MCF 10A (cell line): Measurements from ENCODE around the gene NRBP1. TPM values are rescaled to one million over a fixed set of nuclear protein-coding genes. Genes with fewer than 3 reads are reported as not detected.

Experiments
- Bru-seq: library from RNA; stranded (reverse); fragments of 400-500 nt; gene quantifications from one replicate; lab custom pipeline; 2021; lab: Mats Ljungman, UMichigan
- BruChase-seq, 2 experiments: library from RNA; stranded (reverse); fragments of 400-500 nt; gene quantifications; one replicate each; lab custom pipeline; 2021; lab: Mats Ljungman, UMichigan
- BruUV-seq: library from RNA; stranded (reverse); fragments of 400-500 nt; replicated peaks from 2 replicates; lab custom pipeline; 2021; lab: Mats Ljungman, UMichigan
- CTCF ChIA-PET: fragments of 300-600 bp; sonication (Branson Sonifier 250); formaldehyde crosslinking; extraction: SDS; loops from one replicate; lab custom pipeline; 2021; ENCODE audit warnings: antibody characterized with exemption, inconsistent platforms; lab: Yijun Ruan, JAX
- POLR2A ChIA-PET: fragments of 300-600, 350-650 bp; sonication (Branson Sonifier 250); formaldehyde crosslinking; extraction: SDS; loops from one replicate; lab custom pipeline; 2020; ENCODE audit warnings: antibody characterized with exemption, inconsistent platforms; lab: Yijun Ruan, JAX
- DNase-seq: peaks from one replicate; pipeline ENCODE4 v3.0.0-alpha.2; 2018; ENCODE audit not compliant: unreplicated experiment
- H3K27ac Mint-ChIP-seq: one replicate; pipeline ENCODE4 v1.8.0; 2022; ENCODE audit warnings: mild to moderate bottlenecking, low read depth, mixed read lengths; ENCODE audit not compliant: unreplicated experiment
- H3K27me3 Mint-ChIP-seq: one replicate; pipeline ENCODE4 v1.8.0; 2022; ENCODE audit warnings: mixed read lengths; ENCODE audit not compliant: insufficient read depth, unreplicated experiment
- H3K36me3 Mint-ChIP-seq: one replicate; pipeline ENCODE4 v1.8.0; 2022; ENCODE audit warnings: mild to moderate bottlenecking, moderate library complexity, mixed read lengths; ENCODE audit not compliant: insufficient read depth, unreplicated experiment
- H3K4me1 Mint-ChIP-seq: one replicate; pipeline ENCODE4 v1.8.0; 2022; ENCODE audit warnings: mixed read lengths; ENCODE audit not compliant: insufficient read depth, unreplicated experiment
- H3K4me3 Mint-ChIP-seq: one replicate; pipeline ENCODE4 v1.8.0; 2022; ENCODE audit warnings: mild to moderate bottlenecking, moderate library complexity, mixed read lengths; ENCODE audit not compliant: unreplicated experiment
- H3K9me3 Mint-ChIP-seq: one replicate; pipeline ENCODE4 v1.8.0; 2022; ENCODE audit warnings: mixed read lengths; ENCODE audit not compliant: unreplicated experiment
- CTCF ChIP-seq: fragments of 200-600 bp; IDR thresholded peaks from one replicate; pipeline ENCODE4 v1.8.0; 2022; ENCODE audit warnings: antibody characterized with exemption, mild to moderate bottlenecking; ENCODE audit not compliant: unreplicated experiment
- intact Hi-C: fragments of 100-400 bp; cut with micrococcal nuclease; formaldehyde crosslinking; loops from 2 replicates; pipeline ENCODE4 v1.14.1; 2022
- long read RNA-seq: library from polyadenylated mRNA; stranded (forward); transcript quantifications from one replicate; pipeline ENCODE4 v2.0.0, GENCODE V29; 2022
- total RNA-seq: library from RNA; stranded (reverse); gene quantifications from 2 replicates; pipeline ENCODE4 v1.2.3, GENCODE V29; 2022

Gene NRBP1
- total RNA-seq, result 79.5 and 97.3 TPM in 2 replicates
- percentile 80 among the genes with signal in this experiment for Bru-seq, nascent RNA
- BruChase-seq, experiment 1, labeled RNA remaining after a 6-hour chase, result percentile 94 among the genes with signal in this experiment
- BruChase-seq, experiment 2, labeled RNA remaining after a 2-hour chase, result percentile 89 among the genes with signal in this experiment
- long read RNA-seq, transcript NRBP1-203 (18 exons, 2,163 nt), result major isoform, 12 of 215 reads
- long read RNA-seq, partial matches to known transcripts, result 181 of 215 reads
- long read RNA-seq, other reads (novel, unspliced or antisense), result 21 of 215 reads

GRCh38 chr2:27428213-27428977 is at the start of gene NRBP1:
Gene NRBP1, plus strand, starts transcription at chr2:27428631. Its CDS starts 4,643 bp downstream, at chr2:27433274.
- Mint-ChIP-seq H3K36me3 (peaks cover 42% of the 10 kb centered on the region), H3K4me1 (peaks cover 15% of the 10 kb centered on the region), H3K27me3 (no peaks in the 10 kb centered on the region), H3K9me3 (no peaks in the 10 kb centered on the region), H3K4me3 (peak within 1 kb of the TSS; percentile 94), H3K27ac (peak within 1 kb of the TSS; percentile 94)
- peak; percentile 87 for DNase-seq
- POLR2A ChIA-PET, result interaction anchor here (0.6 to 7.3 kb wide), 23 partner anchors 8 to 543 kb away, joined by 3 to 205 read pairs (median 4); partner anchors contain the start of genes CCDC121, GPN1, GTF3C2 and PPM1G
- CTCF ChIA-PET, result interaction anchor here (1.1 to 2.7 kb wide), 4 partner anchors 15 to 254 kb away, joined by 3 to 18 read pairs (median 6); partner anchors contain the start of gene PPM1G
- intact Hi-C loops, result loop anchor here (1.0 to 5.0 kb wide), 3 partner anchors 19 to 199 kb away; partner anchors contain the start of genes CCDC121, GPN1, PPM1G and ZNF512
- TF ChIP-seq CTCF, result no peak
- BruUV-seq, result no TSS peak

- Mint-ChIP-seq H3K9me3 (no peaks in the 10 kb centered on the region), H3K36me3 (peaks cover 81% of the 10 kb centered on the region), H3K27ac (peak overlapping the region; percentile 93), H3K4me3 (peak overlapping the region; percentile 84), H3K4me1 (peaks cover 16% of the 10 kb centered on the region), H3K27me3 (no peaks in the 10 kb centered on the region)
- intact Hi-C loops, result no loop called here
- TF ChIP-seq CTCF, result no peak
- POLR2A ChIA-PET, result interaction anchor here (0.6 to 5.6 kb wide), 8 partner anchors 9 to 400 kb away, joined by 3 to 114 read pairs (median 35); partner anchors contain the start of genes EIF2B4, GTF3C2, MPV17 and NRBP1
- no peak for DNase-seq
- CTCF ChIA-PET, result interaction anchor here (0.7 to 2.9 kb wide), 3 partner anchors 10 to 209 kb away, joined by 3 to 14 read pairs (median 5); partner anchors contain the start of gene MPV17
- no TSS peak for BruUV-seq
Observed at GRCh38 chr2:27378809-27379290, 49.6 kb upstream of the NRBP1 start.

- BruUV-seq, result TSS peak; percentile 13
- no peak for DNase-seq
- Mint-ChIP-seq H3K36me3 (peaks cover 80% of the 10 kb centered on the region), H3K27ac (peak overlapping the region; percentile 93), H3K27me3 (no peaks in the 10 kb centered on the region), H3K4me1 (peaks cover 16% of the 10 kb centered on the region), H3K9me3 (no peaks in the 10 kb centered on the region), H3K4me3 (peak overlapping the region; percentile 84)
- ChIA-PET POLR2A (interaction anchor here (0.6 to 5.6 kb wide), 11 partner anchors 9 to 400 kb away, joined by 3 to 114 read pairs (median 12); partner anchors contain the start of genes CCDC121, EIF2B4, GPN1 and GTF3C2), CTCF (interaction anchor here (0.6 to 2.9 kb wide), 5 partner anchors 8 to 869 kb away, joined by 3 to 14 read pairs (median 5); partner anchors contain the start of gene MPV17)
- no peak for TF ChIP-seq CTCF
- intact Hi-C loops, result no loop called here
Observed at GRCh38 chr2:27379383-27379835, 49.0 kb upstream of the NRBP1 start.
